Prostate gland (tissue), 2 donors: ENCODE data around the gene AGFG1.

Experiments
- POLR2AphosphoS5 ChIP-seq: sonication (generic); formaldehyde crosslinking; IDR thresholded peaks from one replicate; pipeline ENCODE4 v1.6.1; 2017; ENCODE audit warnings: antibody characterized with exemption
- TF ChIP-seq, protein P1 (sequence below), 4 experiments: fragments of 200-600 bp in 2 of 4; fragments of 450-650 bp in 2 of 4; sonication (generic) in 2 of 4; IDR thresholded peaks; 1 replicate in 3 of 4; 2 replicates in 1 of 4; pipeline ENCODE4 v1.5.1; 2016 to 2019; ENCODE audit warnings: antibody characterized with exemption in 4 of 4, mild to moderate bottlenecking in 2 of 4, moderate library complexity in 2 of 4

DNA sequence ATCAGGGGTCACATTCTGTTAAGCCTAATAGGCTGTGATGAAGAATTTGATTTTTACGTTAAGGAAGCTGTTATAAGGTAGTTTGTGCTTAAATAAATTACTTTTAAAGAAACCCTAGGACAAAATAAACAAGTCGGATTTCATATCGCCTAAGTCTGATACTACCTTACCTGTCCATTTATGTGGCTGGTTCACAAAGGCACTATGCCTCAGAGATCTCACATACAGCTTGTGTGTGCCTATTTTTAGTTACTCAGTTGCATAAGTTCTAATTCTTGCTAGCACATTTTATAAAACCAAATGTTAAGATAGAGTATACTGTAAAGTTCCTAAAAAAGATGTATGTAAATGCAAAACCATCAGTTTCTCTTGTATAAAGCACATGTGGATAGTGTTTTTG is 40.0 kb downstream of the AGFG1 start:
- TF ChIP-seq, protein P1, sequence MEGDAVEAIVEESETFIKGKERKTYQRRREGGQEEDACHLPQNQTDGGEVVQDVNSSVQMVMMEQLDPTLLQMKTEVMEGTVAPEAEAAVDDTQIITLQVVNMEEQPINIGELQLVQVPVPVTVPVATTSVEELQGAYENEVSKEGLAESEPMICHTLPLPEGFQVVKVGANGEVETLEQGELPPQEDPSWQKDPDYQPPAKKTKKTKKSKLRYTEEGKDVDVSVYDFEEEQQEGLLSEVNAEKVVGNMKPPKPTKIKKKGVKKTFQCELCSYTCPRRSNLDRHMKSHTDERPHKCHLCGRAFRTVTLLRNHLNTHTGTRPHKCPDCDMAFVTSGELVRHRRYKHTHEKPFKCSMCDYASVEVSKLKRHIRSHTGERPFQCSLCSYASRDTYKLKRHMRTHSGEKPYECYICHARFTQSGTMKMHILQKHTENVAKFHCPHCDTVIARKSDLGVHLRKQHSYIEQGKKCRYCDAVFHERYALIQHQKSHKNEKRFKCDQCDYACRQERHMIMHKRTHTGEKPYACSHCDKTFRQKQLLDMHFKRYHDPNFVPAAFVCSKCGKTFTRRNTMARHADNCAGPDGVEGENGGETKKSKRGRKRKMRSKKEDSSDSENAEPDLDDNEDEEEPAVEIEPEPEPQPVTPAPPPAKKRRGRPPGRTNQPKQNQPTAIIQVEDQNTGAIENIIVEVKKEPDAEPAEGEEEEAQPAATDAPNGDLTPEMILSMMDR (IDR thresholded peaks at IDR 0.05), result no peak
- no peak for TF ChIP-seq POLR2AphosphoS5
